KMS-11 (cell line): ENCODE results near the gene GNB1.
A peak's percentile ranks its signal among the peaks of the same experiment; 100 is the strongest.

ENCODE experiments used
- H2AFZ ChIP-seq: fragments of 200-600 bp; sonication (generic); 2 replicates; pipeline ENCODE4 v1.6.1; 2016; ENCODE audit warnings: antibody characterized with exemption, mixed run types, low read depth
- H3K27ac ChIP-seq: fragments of 200-600 bp; sonication (generic); 2 replicates; pipeline ENCODE4 v1.6.1; 2016; ENCODE audit warnings: mild to moderate bottlenecking, mixed run types
- H3K27me3 ChIP-seq: fragments of 200-600 bp; sonication (generic); 2 replicates; pipeline ENCODE4 v1.6.1; 2017; ENCODE audit warnings: mild to moderate bottlenecking, low read depth, mixed run types, moderate library complexity; ENCODE audit not compliant: insufficient read depth
- H3K36me3 ChIP-seq: fragments of 200-600 bp; sonication (generic); 2 replicates; pipeline ENCODE4 v1.6.1; 2017; ENCODE audit warnings: mild to moderate bottlenecking, mixed run types; ENCODE audit not compliant: insufficient read depth
- H3K4me1 ChIP-seq: fragments of 200-600 bp; sonication (generic); 2 replicates; pipeline ENCODE4 v1.6.1; 2016; ENCODE audit warnings: mild to moderate bottlenecking, low read depth, mixed run types; ENCODE audit not compliant: poor library complexity, severe bottlenecking
- H3K4me2 ChIP-seq: fragments of 200-600 bp; sonication (generic); 2 replicates; pipeline ENCODE4 v1.7.0; 2016; ENCODE audit warnings: mild to moderate bottlenecking, mixed run types
- H3K4me3 ChIP-seq: fragments of 200-600 bp; sonication (generic); IDR thresholded peaks from 2 replicates; pipeline ENCODE4 v1.6.1; 2017; ENCODE audit warnings: low read depth, low read length, mixed read lengths; ENCODE audit not compliant: insufficient read depth
- H3K79me2 ChIP-seq: fragments of 200-600 bp; sonication (generic); 2 replicates; pipeline ENCODE4 v1.6.1; 2016; ENCODE audit warnings: low read depth, mixed run types; ENCODE audit not compliant: insufficient read depth
- H3K9ac ChIP-seq: fragments of 200-600 bp; sonication (generic); 2 replicates; pipeline ENCODE4 v1.6.1; 2016; ENCODE audit warnings: mild to moderate bottlenecking, mixed run types
- H4K20me1 ChIP-seq: fragments of 200-600 bp; sonication (generic); 2 replicates; pipeline ENCODE4 v1.6.1; 2016; ENCODE audit warnings: mild to moderate bottlenecking, mixed run types; ENCODE audit not compliant: insufficient read depth
- CTCF ChIP-seq: fragments of 200-600 bp; sonication (generic); conservative IDR thresholded peaks from 2 replicates; pipeline ENCODE4 v1.6.1; 2017; ENCODE audit warnings: low read depth, mild to moderate bottlenecking, antibody characterized with exemption, low read length, moderate library complexity, mixed read lengths

GNB1 gene

GRCh38 chr1:1917995-1918900 lies 27.4 kb upstream of the GNB1 start:
- no peaks in the 10 kb centered on the region for H3K36me3 ChIP-seq
- peak overlapping the region; percentile 65; the same call in 1 of the 2 replicates for H3K9ac ChIP-seq
- no peaks in the 10 kb centered on the region for H4K20me1 ChIP-seq
- H3K4me3 ChIP-seq: peak overlapping the region; percentile 67
- peaks cover 20% of the 10 kb centered on the region for H3K27me3 ChIP-seq
- peak overlapping the region; percentile 64 for H2AFZ ChIP-seq
- H3K4me1 ChIP-seq: peaks cover 10% of the 10 kb centered on the region
- H3K79me2 ChIP-seq: no peaks in the 10 kb centered on the region
- no peak for TF ChIP-seq CTCF
- 0 out of 2 replicates have a peak overlapping the region, but pooled peaks have one; percentile 32 for H3K27ac ChIP-seq
- peak overlapping the region; percentile 47 for H3K4me2 ChIP-seq

- Histone ChIP-seq H2AFZ (no peak overlapping the region), H3K36me3 (no peaks in the 10 kb centered on the region), H4K20me1 (no peaks in the 10 kb centered on the region), H3K27ac (no peak overlapping the region), H3K27me3 (peaks cover 12% of the 10 kb centered on the region; the same call in 1 of the 2 replicates), H3K4me3 (no peak overlapping the region), H3K4me2 (no peak overlapping the region), H3K79me2 (no peaks in the 10 kb centered on the region), H3K9ac (no peak overlapping the region), H3K4me1 (peaks cover 10% of the 10 kb centered on the region)
- no peak for TF ChIP-seq CTCF
Measured at GRCh38 chr1:1917304-1917976, 26.6 kb upstream of the GNB1 start.

GRCh38 chr1:1916851-1917251 lies 26.0 kb upstream of the GNB1 start:
- Histone ChIP-seq H2AFZ (no peak overlapping the region), H4K20me1 (no peaks in the 10 kb centered on the region), H3K79me2 (no peaks in the 10 kb centered on the region), H3K27ac (no peak overlapping the region), H3K4me2 (no peak overlapping the region), H3K4me1 (peaks cover 10% of the 10 kb centered on the region), H3K27me3 (peaks cover 8% of the 10 kb centered on the region; the same call in 1 of the 2 replicates), H3K9ac (no peak overlapping the region), H3K36me3 (no peaks in the 10 kb centered on the region), H3K4me3 (no peak overlapping the region)
- TF ChIP-seq CTCF: no peak

GRCh38 chr1:1915911-1916840 lies 25.3 kb upstream of the GNB1 start:
- no peaks in the 10 kb centered on the region for H3K36me3 ChIP-seq
- no peak for TF ChIP-seq CTCF
- peaks cover 4% of the 10 kb centered on the region; the same call in 1 of the 2 replicates for H3K27me3 ChIP-seq
- H4K20me1 ChIP-seq: no peaks in the 10 kb centered on the region
- no peak overlapping the region for H3K9ac ChIP-seq
- peaks cover 10% of the 10 kb centered on the region for H3K4me1 ChIP-seq
- no peaks in the 10 kb centered on the region for H3K79me2 ChIP-seq
- no peak overlapping the region for H3K27ac ChIP-seq
- no peak overlapping the region for H2AFZ ChIP-seq
- no peak overlapping the region for H3K4me2 ChIP-seq
- no peak overlapping the region for H3K4me3 ChIP-seq
